KMS-11 (cell line): ENCODE measurements around the gene ACOT2.

ENCODE experiments used
- H2AFZ ChIP-seq: fragments of 200-600 bp; sonication (generic); 2 replicates; pipeline ENCODE4 v1.6.1; 2016; ENCODE audit warnings: antibody characterized with exemption, mixed run types, low read depth
- H3K27ac ChIP-seq: fragments of 200-600 bp; sonication (generic); 2 replicates; pipeline ENCODE4 v1.6.1; 2016; ENCODE audit warnings: mild to moderate bottlenecking, mixed run types
- H3K27me3 ChIP-seq: fragments of 200-600 bp; sonication (generic); 2 replicates; pipeline ENCODE4 v1.6.1; 2017; ENCODE audit warnings: mild to moderate bottlenecking, low read depth, mixed run types, moderate library complexity; ENCODE audit not compliant: insufficient read depth
- H3K36me3 ChIP-seq: fragments of 200-600 bp; sonication (generic); 2 replicates; pipeline ENCODE4 v1.6.1; 2017; ENCODE audit warnings: mild to moderate bottlenecking, mixed run types; ENCODE audit not compliant: insufficient read depth
- H3K4me1 ChIP-seq: fragments of 200-600 bp; sonication (generic); 2 replicates; pipeline ENCODE4 v1.6.1; 2016; ENCODE audit warnings: mild to moderate bottlenecking, low read depth, mixed run types; ENCODE audit not compliant: poor library complexity, severe bottlenecking
- H3K4me2 ChIP-seq: fragments of 200-600 bp; sonication (generic); 2 replicates; pipeline ENCODE4 v1.7.0; 2016; ENCODE audit warnings: mild to moderate bottlenecking, mixed run types
- H3K4me3 ChIP-seq: fragments of 200-600 bp; sonication (generic); IDR thresholded peaks from 2 replicates; pipeline ENCODE4 v1.6.1; 2017; ENCODE audit warnings: low read depth, low read length, mixed read lengths; ENCODE audit not compliant: insufficient read depth
- H3K79me2 ChIP-seq: fragments of 200-600 bp; sonication (generic); 2 replicates; pipeline ENCODE4 v1.6.1; 2016; ENCODE audit warnings: low read depth, mixed run types; ENCODE audit not compliant: insufficient read depth
- H3K9ac ChIP-seq: fragments of 200-600 bp; sonication (generic); 2 replicates; pipeline ENCODE4 v1.6.1; 2016; ENCODE audit warnings: mild to moderate bottlenecking, mixed run types
- H4K20me1 ChIP-seq: fragments of 200-600 bp; sonication (generic); 2 replicates; pipeline ENCODE4 v1.6.1; 2016; ENCODE audit warnings: mild to moderate bottlenecking, mixed run types; ENCODE audit not compliant: insufficient read depth
- TF ChIP-seq, protein P1 (sequence below): fragments of 200-600 bp; sonication (generic); conservative IDR thresholded peaks from 2 replicates; pipeline ENCODE4 v1.6.1; 2017; ENCODE audit warnings: low read depth, mild to moderate bottlenecking, antibody characterized with exemption, low read length, moderate library complexity, mixed read lengths

ACOT2 gene

DNA sequence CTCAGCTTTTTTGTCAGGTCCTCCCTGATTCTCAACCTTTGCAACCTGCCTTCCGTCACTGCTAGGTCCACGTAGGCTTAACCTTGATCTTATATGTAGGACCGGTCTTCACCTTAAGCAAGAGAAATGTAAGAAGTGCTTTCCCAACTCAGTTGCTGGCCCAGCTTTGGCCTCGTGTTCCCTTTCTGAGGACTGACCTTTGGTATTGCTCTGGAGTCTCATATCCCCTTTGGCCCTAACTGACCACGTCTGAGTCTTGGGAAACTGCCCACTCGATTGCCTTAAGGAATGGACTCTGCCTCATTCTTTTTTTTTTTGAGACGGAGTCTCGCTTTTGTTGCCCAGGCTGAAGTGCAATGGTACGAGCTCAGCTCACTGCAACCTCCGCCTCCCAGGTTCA is 51.3 kb downstream of the ACOT2 start:
- Histone ChIP-seq H3K27me3 (no peaks in the 10 kb centered on the region), H3K36me3 (no peaks in the 10 kb centered on the region), H3K4me3 (no peak overlapping the region), H3K27ac (no peak overlapping the region), H2AFZ (no peak overlapping the region), H3K4me2 (no peak overlapping the region), H4K20me1 (no peaks in the 10 kb centered on the region), H3K4me1 (no peaks in the 10 kb centered on the region), H3K79me2 (no peaks in the 10 kb centered on the region), H3K9ac (no peak overlapping the region)
- TF ChIP-seq, protein P1, sequence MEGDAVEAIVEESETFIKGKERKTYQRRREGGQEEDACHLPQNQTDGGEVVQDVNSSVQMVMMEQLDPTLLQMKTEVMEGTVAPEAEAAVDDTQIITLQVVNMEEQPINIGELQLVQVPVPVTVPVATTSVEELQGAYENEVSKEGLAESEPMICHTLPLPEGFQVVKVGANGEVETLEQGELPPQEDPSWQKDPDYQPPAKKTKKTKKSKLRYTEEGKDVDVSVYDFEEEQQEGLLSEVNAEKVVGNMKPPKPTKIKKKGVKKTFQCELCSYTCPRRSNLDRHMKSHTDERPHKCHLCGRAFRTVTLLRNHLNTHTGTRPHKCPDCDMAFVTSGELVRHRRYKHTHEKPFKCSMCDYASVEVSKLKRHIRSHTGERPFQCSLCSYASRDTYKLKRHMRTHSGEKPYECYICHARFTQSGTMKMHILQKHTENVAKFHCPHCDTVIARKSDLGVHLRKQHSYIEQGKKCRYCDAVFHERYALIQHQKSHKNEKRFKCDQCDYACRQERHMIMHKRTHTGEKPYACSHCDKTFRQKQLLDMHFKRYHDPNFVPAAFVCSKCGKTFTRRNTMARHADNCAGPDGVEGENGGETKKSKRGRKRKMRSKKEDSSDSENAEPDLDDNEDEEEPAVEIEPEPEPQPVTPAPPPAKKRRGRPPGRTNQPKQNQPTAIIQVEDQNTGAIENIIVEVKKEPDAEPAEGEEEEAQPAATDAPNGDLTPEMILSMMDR, result no peak

DNA sequence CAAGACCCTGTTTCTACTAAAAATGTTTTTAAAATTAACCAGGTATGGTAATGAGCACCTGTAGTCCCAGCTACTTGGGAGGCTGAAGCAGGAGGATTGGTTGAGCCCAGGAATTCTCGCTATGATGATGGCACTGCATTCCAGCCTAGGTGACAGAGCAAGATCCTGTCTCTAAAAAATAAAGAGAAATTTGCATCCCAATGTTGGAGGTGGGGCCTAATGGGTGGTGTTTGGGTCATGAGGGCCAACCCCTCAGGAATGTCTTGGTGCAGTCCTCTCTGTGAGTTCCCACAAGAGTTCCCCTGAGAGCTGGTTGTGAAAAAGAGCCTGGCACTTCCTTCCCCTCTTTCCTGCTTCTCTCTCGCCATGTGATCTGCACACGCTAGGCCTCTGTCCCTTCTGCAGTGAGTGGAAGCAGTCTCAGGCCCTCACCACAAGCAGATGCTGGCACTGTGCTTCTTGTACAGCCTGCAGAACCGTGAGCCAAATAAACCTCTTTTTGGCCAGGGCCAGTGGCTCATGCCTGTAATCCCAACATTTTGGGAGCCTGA is 54.6 kb downstream of the ACOT2 start:
- TF ChIP-seq, protein P1, result no peak
- no peak overlapping the region for H3K27ac ChIP-seq
- H2AFZ ChIP-seq, result no peak overlapping the region
- H4K20me1 ChIP-seq, result no peaks in the 10 kb centered on the region
- H3K4me1 ChIP-seq, result no peaks in the 10 kb centered on the region
- H3K4me3 ChIP-seq, result no peak overlapping the region
- H3K27me3 ChIP-seq, result no peaks in the 10 kb centered on the region
- H3K4me2 ChIP-seq, result no peak overlapping the region
- H3K79me2 ChIP-seq, result no peaks in the 10 kb centered on the region
- no peaks in the 10 kb centered on the region for H3K36me3 ChIP-seq
- no peak overlapping the region for H3K9ac ChIP-seq
